GM12874 (cell line): ENCODE data around the gene SOX12.

ENCODE experiments used
- TF ChIP-seq, protein P1 (sequence below): IDR thresholded peaks from 2 replicates; pipeline ENCODE4 v1.5.1; 2011; ENCODE audit warnings: low read depth, mild to moderate bottlenecking, control low read depth, low read length, moderate library complexity; ENCODE audit not compliant: insufficient read depth

Gene SOX12

GRCh38 chr20:327186-328026 is 2.1 kb downstream of the SOX12 start:
- TF ChIP-seq, protein P1, sequence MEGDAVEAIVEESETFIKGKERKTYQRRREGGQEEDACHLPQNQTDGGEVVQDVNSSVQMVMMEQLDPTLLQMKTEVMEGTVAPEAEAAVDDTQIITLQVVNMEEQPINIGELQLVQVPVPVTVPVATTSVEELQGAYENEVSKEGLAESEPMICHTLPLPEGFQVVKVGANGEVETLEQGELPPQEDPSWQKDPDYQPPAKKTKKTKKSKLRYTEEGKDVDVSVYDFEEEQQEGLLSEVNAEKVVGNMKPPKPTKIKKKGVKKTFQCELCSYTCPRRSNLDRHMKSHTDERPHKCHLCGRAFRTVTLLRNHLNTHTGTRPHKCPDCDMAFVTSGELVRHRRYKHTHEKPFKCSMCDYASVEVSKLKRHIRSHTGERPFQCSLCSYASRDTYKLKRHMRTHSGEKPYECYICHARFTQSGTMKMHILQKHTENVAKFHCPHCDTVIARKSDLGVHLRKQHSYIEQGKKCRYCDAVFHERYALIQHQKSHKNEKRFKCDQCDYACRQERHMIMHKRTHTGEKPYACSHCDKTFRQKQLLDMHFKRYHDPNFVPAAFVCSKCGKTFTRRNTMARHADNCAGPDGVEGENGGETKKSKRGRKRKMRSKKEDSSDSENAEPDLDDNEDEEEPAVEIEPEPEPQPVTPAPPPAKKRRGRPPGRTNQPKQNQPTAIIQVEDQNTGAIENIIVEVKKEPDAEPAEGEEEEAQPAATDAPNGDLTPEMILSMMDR: no peak

GRCh38 chr20:328027-328974 is 2.9 kb downstream of the SOX12 start:
- TF ChIP-seq, protein P1: no peak

DNA sequence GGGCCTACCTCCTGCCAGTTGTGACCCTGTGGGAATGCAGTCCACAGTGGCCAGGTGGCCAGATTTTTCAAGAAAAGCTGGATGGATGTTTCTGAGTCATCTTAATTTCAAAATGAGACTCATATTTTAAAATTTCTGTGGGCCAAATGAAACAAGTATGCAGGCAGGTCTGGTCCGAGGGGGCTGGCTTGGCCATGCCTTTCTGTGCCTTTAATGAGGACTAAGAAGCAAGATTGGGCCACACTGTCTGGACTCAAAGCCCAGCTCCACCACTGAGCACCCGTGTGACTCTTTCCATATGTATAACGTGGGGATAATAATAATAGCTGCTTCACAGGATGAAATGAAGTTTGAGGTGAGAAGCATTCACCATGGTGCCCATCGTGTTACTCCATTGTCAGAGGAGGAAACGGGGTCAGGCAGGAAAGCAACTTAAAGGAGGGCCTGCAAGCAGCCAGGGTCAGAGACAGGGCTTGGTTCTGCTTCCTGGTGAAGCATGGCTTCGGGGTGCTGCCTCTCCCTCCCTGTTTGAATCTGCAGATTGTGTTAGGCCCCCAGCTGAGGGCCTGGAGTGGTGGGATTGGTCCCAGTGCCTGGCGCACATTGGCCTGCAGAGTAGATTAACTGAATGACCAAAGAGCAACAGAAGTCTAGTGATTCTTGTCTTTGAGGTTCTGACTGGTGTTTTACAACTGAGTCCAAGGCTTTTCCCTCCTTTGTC is 3.8 kb downstream of the SOX12 start:
- TF ChIP-seq, protein P1: no peak

DNA sequence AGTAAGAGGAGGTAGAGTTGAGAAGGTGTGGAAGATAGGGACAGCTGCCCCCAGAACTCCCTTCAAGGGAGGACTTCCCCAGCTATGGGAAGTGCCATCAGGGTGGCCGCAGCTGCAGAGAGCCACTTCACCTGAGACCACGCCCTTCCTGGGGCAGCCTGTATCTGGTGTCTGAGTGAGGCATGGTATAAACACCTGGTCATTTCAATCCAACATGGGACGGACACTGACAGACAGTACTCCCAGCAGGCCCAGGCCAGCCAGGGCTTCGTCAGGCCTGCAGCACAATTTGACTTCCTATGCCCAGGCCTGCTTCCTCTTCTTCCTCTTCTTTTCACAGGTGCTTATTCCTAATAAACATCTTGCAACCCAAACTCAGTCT is 4.5 kb downstream of the SOX12 start:
- TF ChIP-seq, protein P1: no peak

DNA sequence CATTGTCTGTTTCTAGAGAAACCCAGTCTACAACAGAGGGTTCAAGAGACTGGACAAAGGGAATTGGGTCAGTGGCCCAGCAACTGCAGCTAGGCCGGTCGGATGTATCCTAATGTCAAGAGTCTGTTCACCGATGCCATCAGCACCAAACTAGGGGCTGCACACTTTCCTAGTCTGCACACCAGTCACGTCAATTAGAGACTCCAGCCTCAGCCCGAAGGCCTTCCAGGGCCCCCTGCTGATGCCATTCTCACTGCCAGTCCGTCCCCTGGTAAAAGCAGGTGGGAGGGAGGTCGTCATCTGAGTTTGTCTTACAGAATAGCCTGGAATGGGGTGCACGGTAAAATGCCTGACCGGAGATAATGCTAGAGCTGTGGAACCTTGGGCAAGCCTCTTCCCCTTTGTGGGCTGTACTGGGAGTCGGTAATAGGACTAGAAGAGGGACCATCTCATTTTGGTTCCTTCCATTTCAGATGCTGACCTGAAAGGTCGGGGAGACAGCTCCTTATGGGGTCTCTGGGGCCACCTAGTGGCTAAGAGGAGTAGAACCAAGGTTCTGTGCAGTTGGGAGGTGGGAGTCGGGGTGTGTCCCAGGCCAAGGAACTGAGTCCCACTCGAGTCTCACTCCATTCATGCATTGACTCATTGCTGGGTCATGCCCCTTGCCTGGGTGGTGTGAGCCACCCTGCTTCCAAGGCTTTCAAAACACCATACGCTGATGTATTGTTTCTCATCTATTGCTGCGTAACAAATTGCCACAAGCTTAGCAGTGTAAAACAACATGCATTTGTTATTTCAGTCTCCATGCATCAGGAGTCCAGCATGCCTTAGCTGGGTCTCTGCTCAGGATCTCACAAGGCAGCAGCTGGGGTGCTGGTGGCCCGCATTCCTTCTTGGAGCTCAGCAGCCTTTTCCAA is 5.1 kb downstream of the SOX12 start:
- TF ChIP-seq, protein P1: peak; percentile 86

DNA sequence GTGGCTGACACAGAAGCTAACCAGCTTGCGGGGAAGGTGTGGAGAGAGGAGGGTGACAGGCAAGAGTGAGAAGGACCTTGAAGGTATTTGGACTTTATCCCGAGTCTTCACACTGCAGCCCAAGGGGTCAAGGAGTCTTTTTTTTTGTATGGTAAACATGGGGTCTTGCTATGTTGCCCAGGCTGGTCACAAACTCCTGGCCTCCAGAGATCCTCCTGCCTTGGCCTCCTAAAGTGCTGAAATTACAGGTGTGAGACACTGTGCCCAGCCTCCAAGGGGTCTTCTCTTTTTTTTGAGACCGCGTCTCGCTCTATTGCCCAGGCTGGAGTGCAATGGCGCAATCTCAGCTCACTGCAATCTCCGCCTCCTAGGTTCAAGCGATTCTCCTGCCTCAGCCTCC is 9.2 kb downstream of the SOX12 start:
- TF ChIP-seq, protein P1: no peak
